Karpas-422 (cell line): ENCODE results near the gene APOBEC3G. TPM values are rescaled to one million over a fixed set of nuclear protein-coding genes. Genes with fewer than 3 reads are reported as not detected.
"Not testable (repeated sequence)": the region's sequence is repeated elsewhere in the genome, so short reads cannot be mapped to it uniquely, and the experiment has no call there.

Experiments used
- DNase-seq: peaks from one replicate; pipeline ENCODE4 v3.0.0-alpha.2; 2015
- H2AFZ ChIP-seq: fragments of 200-600 bp; sonication (generic); 2 replicates; pipeline ENCODE4 v1.6.1; 2014; ENCODE audit warnings: antibody characterized with exemption, low read length, mixed read lengths
- H3K27ac ChIP-seq: fragments of 200-600 bp; sonication (generic); 2 replicates; pipeline ENCODE4 v1.5.1; 2014; ENCODE audit warnings: mild to moderate bottlenecking, low read length, moderate library complexity
- H3K27me3 ChIP-seq: fragments of 200-600 bp; sonication (generic); 2 replicates; pipeline ENCODE4 v1.6.1; 2014; ENCODE audit warnings: low read length, mixed read lengths
- H3K36me3 ChIP-seq: fragments of 200-600 bp; sonication (generic); 2 replicates; pipeline ENCODE4 v1.6.1; 2014; ENCODE audit warnings: low read length, mixed read lengths; ENCODE audit not compliant: insufficient read depth
- H3K4me1 ChIP-seq: fragments of 200-600 bp; sonication (generic); 2 replicates; pipeline ENCODE4 v1.6.1; 2014; ENCODE audit warnings: mild to moderate bottlenecking, low read length, mixed read lengths
- H3K4me2 ChIP-seq: fragments of 200-600 bp; sonication (generic); 2 replicates; pipeline ENCODE4 v1.6.1; 2014; ENCODE audit warnings: low read length, low read depth, mild to moderate bottlenecking; ENCODE audit not compliant: poor library complexity, severe bottlenecking
- H3K4me3 ChIP-seq: fragments of 200-600 bp; sonication (generic); 2 replicates; pipeline ENCODE4 v1.5.1; 2014; ENCODE audit warnings: mild to moderate bottlenecking, antibody characterized with exemption, low read length, mixed read lengths
- H3K79me2 ChIP-seq: fragments of 200-600 bp; sonication (generic); 2 replicates; pipeline ENCODE4 v1.6.1; 2014; ENCODE audit warnings: mild to moderate bottlenecking, low read length, mixed read lengths
- H3K9ac ChIP-seq: fragments of 200-600 bp; sonication (generic); 2 replicates; pipeline ENCODE4 v1.6.0; 2014; ENCODE audit warnings: low read length
- H3K9me2 ChIP-seq: fragments of 200-600 bp; sonication (generic), shearing (Covaris generic); replicated peaks from 2 replicates; pipeline ENCODE4 v1.6.0; 2014; ENCODE audit warnings: mild to moderate bottlenecking, low read length, moderate library complexity; ENCODE audit not compliant: insufficient read depth
- H3K9me3 ChIP-seq: fragments of 300-700, 200-600 bp; sonication (generic); 2 replicates; pipeline ENCODE4 v1.6.1; 2014; ENCODE audit warnings: low read length, mixed read lengths
- H4K20me1 ChIP-seq: fragments of 200-600 bp; sonication (generic); 2 replicates; pipeline ENCODE4 v1.6.1; 2014; ENCODE audit warnings: mild to moderate bottlenecking, antibody characterized with exemption, low read length, low read depth; ENCODE audit not compliant: insufficient read depth
- total RNA-seq: library from RNA; depleted of rRNA; stranded (reverse); fragments of >200 nt; shearing (Covaris generic); gene quantifications from 2 replicates; pipeline ENCODE4 v1.2.3, GENCODE V29; 2014; ENCODE audit warnings: low replicate concordance; rRNA removed

Gene APOBEC3G
- total RNA-seq, result 6.0 and 6.5 TPM in 2 replicates

GRCh38 chr22:39077026-39077840 is at the start of gene APOBEC3G:
APOBEC3G (plus strand) TSS chr22:39077275; CDS start chr22:39077362, 87 bp downstream.
- not testable (repeated sequence) for H3K9me2 ChIP-seq, H3K36me3 ChIP-seq, H3K9me3 ChIP-seq, DNase-seq, H3K79me2 ChIP-seq, H3K27ac ChIP-seq, H3K27me3 ChIP-seq, H4K20me1 ChIP-seq
- Histone ChIP-seq H3K4me1 (peaks cover 16% of the 10 kb centered on the region), H3K4me2 (peak within 1 kb of the TSS; percentile 20), H3K9ac (peak within 1 kb of the TSS; percentile 51), H3K4me3 (peak within 1 kb of the TSS; percentile 40; the same call in 1 of the 2 replicates), H2AFZ (peak within 1 kb of the TSS; percentile 62; the same call in 1 of the 2 replicates)

- no peak overlapping the region for H3K27ac ChIP-seq
- no peak overlapping the region for H2AFZ ChIP-seq
- H3K79me2 ChIP-seq, result no peaks in the 10 kb centered on the region
- H3K27me3 ChIP-seq, result no peaks in the 10 kb centered on the region
- no peaks in the 10 kb centered on the region for H3K4me1 ChIP-seq
- H3K4me2 ChIP-seq, result no peak overlapping the region
- no peak for DNase-seq
- no peaks in the 10 kb centered on the region for H3K9me2 ChIP-seq
- H3K9ac ChIP-seq, result no peak overlapping the region
- H4K20me1 ChIP-seq, result no peaks in the 10 kb centered on the region
- no peak overlapping the region for H3K4me3 ChIP-seq
- no peaks in the 10 kb centered on the region for H3K9me3 ChIP-seq
- no peaks in the 10 kb centered on the region for H3K36me3 ChIP-seq
Measured at GRCh38 chr22:39027717-39028116, 49.4 kb upstream of the APOBEC3G start.

DNA sequence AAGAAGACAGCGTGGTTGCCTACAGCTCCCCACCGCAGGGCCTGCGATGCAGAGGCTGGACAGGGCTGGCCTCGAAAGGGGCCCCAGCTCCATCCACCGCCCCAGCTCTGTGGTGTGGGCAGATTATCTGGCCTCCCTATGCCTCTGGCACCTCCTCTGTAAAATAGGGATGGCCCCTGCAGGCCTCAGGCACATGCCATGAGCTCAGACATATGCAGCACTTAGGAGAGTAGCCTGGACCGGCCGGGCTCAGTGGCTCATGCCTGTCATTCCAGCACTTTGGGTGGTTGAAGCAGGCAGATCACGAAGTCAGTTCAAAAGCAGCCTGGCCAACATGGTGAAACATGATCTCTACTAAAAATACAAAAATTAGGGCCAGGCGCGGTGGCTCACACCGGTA is 48.8 kb upstream of the APOBEC3G start:
- Histone ChIP-seq H3K36me3 (no peaks in the 10 kb centered on the region), H2AFZ (no peak overlapping the region), H3K4me2 (no peak overlapping the region), H3K9ac (no peak overlapping the region), H3K9me3 (no peaks in the 10 kb centered on the region), H3K4me1 (no peaks in the 10 kb centered on the region), H3K27ac (no peak overlapping the region), H3K9me2 (no peaks in the 10 kb centered on the region), H3K27me3 (no peaks in the 10 kb centered on the region), H4K20me1 (no peaks in the 10 kb centered on the region), H3K79me2 (no peaks in the 10 kb centered on the region), H3K4me3 (no peak overlapping the region)
- no peak for DNase-seq

DNA sequence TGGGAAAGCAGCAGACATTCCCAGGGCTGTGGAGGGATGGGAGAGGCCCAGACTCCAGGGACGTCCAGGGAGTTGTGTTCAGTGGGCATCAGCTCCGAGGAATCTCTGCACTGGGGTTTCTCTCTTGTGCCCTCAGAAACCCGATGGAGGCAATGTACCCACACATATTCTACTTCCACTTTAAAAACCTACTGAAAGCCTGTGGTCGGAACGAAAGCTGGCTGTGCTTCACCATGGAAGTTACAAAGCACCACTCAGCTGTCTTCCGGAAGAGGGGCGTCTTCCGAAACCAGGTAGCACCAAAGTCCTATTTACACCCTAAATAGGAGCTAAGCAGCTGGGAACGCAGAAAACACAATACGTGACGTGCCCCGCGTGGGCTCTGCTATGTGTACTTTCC is 47.8 kb upstream of the APOBEC3G start:
- no peaks in the 10 kb centered on the region for H3K4me1 ChIP-seq
- H3K27me3 ChIP-seq, result no peaks in the 10 kb centered on the region
- H3K36me3 ChIP-seq, result no peaks in the 10 kb centered on the region
- no peak overlapping the region for H3K9ac ChIP-seq
- H2AFZ ChIP-seq, result no peak overlapping the region
- no peaks in the 10 kb centered on the region for H3K9me3 ChIP-seq
- no peak for DNase-seq
- H4K20me1 ChIP-seq, result no peaks in the 10 kb centered on the region
- H3K4me2 ChIP-seq, result no peak overlapping the region
- no peaks in the 10 kb centered on the region for H3K79me2 ChIP-seq
- H3K4me3 ChIP-seq, result no peak overlapping the region
- H3K27ac ChIP-seq, result no peak overlapping the region
- H3K9me2 ChIP-seq, result no peaks in the 10 kb centered on the region

- no peaks in the 10 kb centered on the region for H3K9me2 ChIP-seq
- DNase-seq, result no peak
- no peaks in the 10 kb centered on the region for H3K27me3 ChIP-seq
- no peaks in the 10 kb centered on the region for H3K36me3 ChIP-seq
- H2AFZ ChIP-seq, result no peak overlapping the region
- no peak overlapping the region for H3K9ac ChIP-seq
- no peak overlapping the region for H3K27ac ChIP-seq
- no peak overlapping the region for H3K4me3 ChIP-seq
- H4K20me1 ChIP-seq, result no peaks in the 10 kb centered on the region
- no peaks in the 10 kb centered on the region for H3K4me1 ChIP-seq
- no peaks in the 10 kb centered on the region for H3K79me2 ChIP-seq
- H3K4me2 ChIP-seq, result no peak overlapping the region
- H3K9me3 ChIP-seq, result no peaks in the 10 kb centered on the region
Measured at GRCh38 chr22:39030705-39031104, 46.4 kb upstream of the APOBEC3G start.

GRCh38 chr22:39031434-39032295 is 45.4 kb upstream of the APOBEC3G start:
- not testable (repeated sequence) for H3K4me2 ChIP-seq, H4K20me1 ChIP-seq, H3K27ac ChIP-seq, H3K9me3 ChIP-seq, H3K4me3 ChIP-seq, H3K9me2 ChIP-seq, DNase-seq, H3K4me1 ChIP-seq, H3K79me2 ChIP-seq, H2AFZ ChIP-seq, H3K9ac ChIP-seq, H3K36me3 ChIP-seq, H3K27me3 ChIP-seq

DNA sequence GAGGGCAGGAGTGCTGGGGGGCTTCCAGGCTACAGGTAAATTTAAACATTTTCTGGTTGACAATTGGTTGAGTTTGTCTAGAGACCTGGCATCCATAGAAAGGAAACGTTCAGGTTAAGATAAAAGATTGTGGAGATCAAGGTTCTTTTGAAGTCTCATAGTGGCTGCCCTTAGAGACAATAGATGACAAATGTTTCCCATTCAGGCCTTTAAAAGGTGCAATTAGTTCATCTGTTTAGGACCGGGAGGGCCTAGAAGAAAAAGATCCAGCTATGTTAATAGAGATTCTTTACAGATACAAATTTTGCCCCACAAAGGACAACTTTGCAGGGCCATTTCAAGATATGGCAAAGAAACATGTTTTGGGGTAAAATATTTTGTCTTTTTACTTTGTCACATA is 40.0 kb upstream of the APOBEC3G start:
- not testable (repeated sequence) for H3K79me2 ChIP-seq, H3K27me3 ChIP-seq, H3K9me2 ChIP-seq, H3K9me3 ChIP-seq, H3K4me1 ChIP-seq, H4K20me1 ChIP-seq, H3K4me3 ChIP-seq, H3K9ac ChIP-seq, DNase-seq, H2AFZ ChIP-seq, H3K4me2 ChIP-seq, H3K36me3 ChIP-seq, H3K27ac ChIP-seq
